Activated CD8-positive, alpha-beta T cell treated with anti-CD3 and anti-CD28 coated beads, Interleukin-2, amount 10 ng/mL, durations not matched to agents 7 days and 5 days (primary cell): ENCODE results near the gene TJP2. TPM values are rescaled to one million over a fixed set of nuclear protein-coding genes. Genes with fewer than 3 reads are reported as not detected.

Experiments used
- ATAC-seq: fragments of 150-1000 bp; cut with Tn5 transposase; one replicate; pipeline ENCODE4 v1.10.0; 2021; ENCODE audit warnings: moderate library complexity
- CTCF ChIA-PET: fragments of 350-600 bp; sonication (Branson Sonifier 250); formaldehyde crosslinking; loops from one replicate; lab custom pipeline; 2021; ENCODE audit warnings: antibody characterized with exemption; lab: Charles Lee
- POLR2A ChIA-PET: fragments of 350-600 bp; sonication (Branson Sonifier 250); formaldehyde crosslinking; loops from one replicate; lab custom pipeline; 2021; ENCODE audit warnings: antibody characterized with exemption; lab: Charles Lee
- DNase-seq: peaks from one replicate; pipeline ENCODE4 v3.0.0-alpha.2; 2020
- H3K27ac Mint-ChIP-seq: one replicate; pipeline ENCODE4 v1.8.0; 2021; ENCODE audit warnings: mild to moderate bottlenecking, mixed read lengths
- H3K27me3 Mint-ChIP-seq: one replicate; pipeline ENCODE4 v1.8.0; 2021; ENCODE audit warnings: low read depth, mixed read lengths
- H3K36me3 Mint-ChIP-seq: one replicate; pipeline ENCODE4 v1.8.0; 2021; ENCODE audit warnings: low read depth, mixed read lengths
- H3K4me1 Mint-ChIP-seq: one replicate; pipeline ENCODE4 v1.8.0; 2021; ENCODE audit warnings: low read depth, mixed read lengths
- H3K4me3 Mint-ChIP-seq: one replicate; pipeline ENCODE4 v1.8.0; 2021; ENCODE audit warnings: mild to moderate bottlenecking, mixed read lengths
- H3K9me3 Mint-ChIP-seq: one replicate; pipeline ENCODE4 v1.8.0; 2022; ENCODE audit warnings: mixed read lengths; ENCODE audit not compliant: insufficient read depth
- total RNA-seq, 2 experiments: library from RNA; stranded (reverse); gene quantifications; one replicate each; pipeline ENCODE4 v1.2.3, GENCODE V29; 2021

TJP2 gene
- total RNA-seq, 2 experiments from 2014 or later = 6.2 to 7.0 TPM

GRCh38 chr9:69193685-69194032 lies 19.6 kb downstream of the TJP2 start:
- Mint-ChIP-seq H3K36me3 (no peaks in the 10 kb centered on the region), H3K27ac (no peak overlapping the region), H3K4me1 (peaks cover 7% of the 10 kb centered on the region), H3K27me3 (peaks cover 6% of the 10 kb centered on the region), H3K9me3 (no peaks in the 10 kb centered on the region), H3K4me3 (no peak overlapping the region)
- ChIA-PET CTCF (interaction anchor here (0.7 to 7.0 kb wide), 29 partner anchors 8 to 776 kb away, joined by 3 to 160 read pairs (median 5); partner anchors contain the start of gene FXN), POLR2A (no interaction called here)
- no peak for DNase-seq
- no peak for ATAC-seq

GRCh38 chr9:69194702-69195418 lies 20.8 kb downstream of the TJP2 start:
- DNase-seq = no peak
- H3K4me3 Mint-ChIP-seq = no peak overlapping the region
- CTCF ChIA-PET = interaction anchor here (0.9 to 7.0 kb wide), 6 partner anchors 15 to 159 kb away, joined by 3 to 160 read pairs (median 4); partner anchors contain the start of gene FXN
- no peak for ATAC-seq
- no peaks in the 10 kb centered on the region for H3K36me3 Mint-ChIP-seq
- no peak overlapping the region for H3K27ac Mint-ChIP-seq
- no peaks in the 10 kb centered on the region for H3K9me3 Mint-ChIP-seq
- peaks cover 11% of the 10 kb centered on the region for H3K4me1 Mint-ChIP-seq
- no peaks in the 10 kb centered on the region for H3K27me3 Mint-ChIP-seq
- POLR2A ChIA-PET = no interaction called here

- no peaks in the 10 kb centered on the region for H3K36me3 Mint-ChIP-seq
- H3K9me3 Mint-ChIP-seq = no peaks in the 10 kb centered on the region
- H3K27me3 Mint-ChIP-seq = no peaks in the 10 kb centered on the region
- H3K4me1 Mint-ChIP-seq = peaks cover 15% of the 10 kb centered on the region
- no peak overlapping the region for H3K4me3 Mint-ChIP-seq
- no peak overlapping the region for H3K27ac Mint-ChIP-seq
- ATAC-seq (no peak), DNase-seq (no peak)
- CTCF ChIA-PET = interaction anchor here (0.9 to 7.0 kb wide), 6 partner anchors 15 to 160 kb away, joined by 3 to 160 read pairs (median 4); partner anchors contain the start of gene FXN
- POLR2A ChIA-PET = no interaction called here
Measured at GRCh38 chr9:69195668-69196067, 21.6 kb downstream of the TJP2 start.

- DNase-seq (no peak), ATAC-seq (no peak)
- Mint-ChIP-seq H3K27ac (no peak overlapping the region), H3K4me1 (peaks cover 8% of the 10 kb centered on the region), H3K9me3 (no peaks in the 10 kb centered on the region), H3K27me3 (no peaks in the 10 kb centered on the region), H3K36me3 (no peaks in the 10 kb centered on the region), H3K4me3 (no peak overlapping the region)
- CTCF ChIA-PET = interaction anchor here (1.1 kb wide), 1 partner anchor 40 kb away, joined by 3 read pairs; no protein-coding TSS in a partner anchor
- POLR2A ChIA-PET = no interaction called here
Measured at GRCh38 chr9:69197687-69198086, 23.6 kb downstream of the TJP2 start.

GRCh38 chr9:69198521-69199220 lies 24.6 kb downstream of the TJP2 start:
- no peak overlapping the region for H3K4me3 Mint-ChIP-seq
- ATAC-seq (no peak), DNase-seq (no peak)
- H3K9me3 Mint-ChIP-seq = no peaks in the 10 kb centered on the region
- no peaks in the 10 kb centered on the region for H3K27me3 Mint-ChIP-seq
- H3K27ac Mint-ChIP-seq = no peak overlapping the region
- H3K36me3 Mint-ChIP-seq = no peaks in the 10 kb centered on the region
- CTCF ChIA-PET = no interaction called here
- POLR2A ChIA-PET = no interaction called here
- H3K4me1 Mint-ChIP-seq = peaks cover 8% of the 10 kb centered on the region

DNA sequence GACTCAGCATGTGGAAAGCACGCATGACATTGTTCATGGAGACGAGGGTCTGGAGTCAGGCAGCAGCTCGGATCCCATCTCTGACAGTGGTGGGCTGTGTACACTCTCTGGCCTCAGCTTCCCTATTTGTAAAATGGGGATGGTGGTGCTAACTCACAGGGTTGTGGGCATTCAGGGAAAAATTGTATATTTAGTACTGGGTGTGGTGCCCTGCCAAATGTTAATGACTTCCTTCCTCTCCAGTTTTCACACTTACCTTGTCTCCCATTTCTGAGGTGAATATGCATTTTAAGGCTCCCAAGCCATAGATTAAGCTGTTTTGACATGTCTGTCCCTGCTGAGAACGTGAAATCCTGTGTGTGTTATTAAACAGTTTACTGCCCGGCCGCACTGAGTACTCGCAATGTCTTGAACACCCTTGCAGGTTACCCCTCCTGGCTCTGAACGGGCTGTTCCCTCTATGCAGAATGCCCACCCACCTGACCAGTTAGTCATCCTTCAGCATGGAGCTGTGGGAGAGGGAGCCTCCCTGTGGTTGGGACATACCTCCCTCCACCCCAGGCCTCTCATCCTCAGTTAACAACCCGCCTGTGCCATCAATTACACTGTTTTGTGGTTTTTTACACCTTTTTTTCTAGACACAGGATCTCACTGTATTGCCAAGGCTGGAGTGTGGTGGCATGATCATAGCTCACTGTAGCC lies 25.8 kb downstream of the TJP2 start:
- H3K4me3 Mint-ChIP-seq = no peak overlapping the region
- H3K4me1 Mint-ChIP-seq = peaks cover 8% of the 10 kb centered on the region
- ChIA-PET POLR2A (no interaction called here), CTCF (interaction anchor here (1.0 kb wide), 1 partner anchor 145 kb away, joined by 3 read pairs; no protein-coding TSS in a partner anchor)
- no peaks in the 10 kb centered on the region for H3K9me3 Mint-ChIP-seq
- no peaks in the 10 kb centered on the region for H3K27me3 Mint-ChIP-seq
- ATAC-seq (no peak), DNase-seq (no peak)
- H3K27ac Mint-ChIP-seq = no peak overlapping the region
- H3K36me3 Mint-ChIP-seq = no peaks in the 10 kb centered on the region

DNA sequence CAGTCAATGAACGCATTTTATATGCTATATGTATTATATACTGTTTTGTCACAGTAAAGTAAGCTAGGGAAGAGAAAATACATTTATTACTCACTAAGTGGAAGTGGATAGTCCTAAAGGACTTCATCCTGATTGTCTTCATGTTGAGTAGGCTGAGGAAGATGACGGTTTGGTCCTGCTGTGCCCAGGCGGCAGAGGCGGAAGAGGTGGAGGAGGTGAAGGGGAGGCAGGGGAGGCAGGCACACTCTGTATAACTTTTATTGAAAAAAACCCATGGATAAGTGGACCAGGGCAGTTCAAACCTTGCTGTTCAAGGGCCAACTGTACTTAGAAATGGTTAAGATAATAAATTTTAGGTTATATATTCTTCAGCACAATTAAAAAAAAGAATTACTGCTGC lies 28.5 kb downstream of the TJP2 start:
- Mint-ChIP-seq H3K9me3 (no peaks in the 10 kb centered on the region), H3K27ac (no peak overlapping the region), H3K4me1 (peaks cover 8% of the 10 kb centered on the region), H3K36me3 (no peaks in the 10 kb centered on the region), H3K27me3 (no peaks in the 10 kb centered on the region), H3K4me3 (no peak overlapping the region)
- no peak for ATAC-seq
- ChIA-PET CTCF (interaction anchor here (0.9 to 1.1 kb wide), 2 partner anchors 9 to 21 kb away, joined by 3 to 6 read pairs; no protein-coding TSS in a partner anchor), POLR2A (no interaction called here)
- no peak for DNase-seq

DNA sequence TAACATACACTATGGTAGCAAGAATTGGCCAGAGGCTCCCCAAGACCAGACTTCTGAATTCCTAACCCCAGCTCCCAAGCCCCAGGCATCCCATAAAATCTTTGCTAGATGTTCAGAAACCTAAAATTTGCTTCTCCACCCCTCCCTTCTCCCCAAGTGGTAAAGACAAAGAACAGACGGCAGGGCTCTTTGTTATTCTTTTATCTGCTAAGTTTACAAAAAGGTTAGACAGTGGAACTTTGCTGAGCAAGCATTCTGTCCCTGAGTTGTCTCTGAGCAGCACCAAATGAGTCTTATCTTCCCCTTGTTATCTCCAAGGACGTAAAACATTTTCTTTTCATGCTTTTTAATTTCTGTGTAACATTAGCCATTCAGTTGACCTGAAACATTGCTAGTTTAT lies 30.2 kb downstream of the TJP2 start:
- H3K36me3 Mint-ChIP-seq = no peaks in the 10 kb centered on the region
- CTCF ChIA-PET = interaction anchor here (2.5 kb wide), 1 partner anchor 11 kb away, joined by 9 read pairs; no protein-coding TSS in a partner anchor
- no peaks in the 10 kb centered on the region for H3K9me3 Mint-ChIP-seq
- ATAC-seq (no peak), DNase-seq (no peak)
- POLR2A ChIA-PET = no interaction called here
- H3K27ac Mint-ChIP-seq = no peak overlapping the region
- peaks cover 8% of the 10 kb centered on the region for H3K4me1 Mint-ChIP-seq
- H3K27me3 Mint-ChIP-seq = no peaks in the 10 kb centered on the region
- H3K4me3 Mint-ChIP-seq = no peak overlapping the region

- ChIA-PET CTCF (interaction anchor here (0.7 to 2.5 kb wide), 2 partner anchors 9 to 12 kb away, joined by 3 to 9 read pairs; no protein-coding TSS in a partner anchor), POLR2A (no interaction called here)
- ATAC-seq (no peak), DNase-seq (no peak)
- no peak overlapping the region for H3K4me3 Mint-ChIP-seq
- H3K27me3 Mint-ChIP-seq = no peaks in the 10 kb centered on the region
- peaks cover 5% of the 10 kb centered on the region for H3K4me1 Mint-ChIP-seq
- no peaks in the 10 kb centered on the region for H3K36me3 Mint-ChIP-seq
- H3K27ac Mint-ChIP-seq = no peak overlapping the region
- H3K9me3 Mint-ChIP-seq = no peaks in the 10 kb centered on the region
Measured at GRCh38 chr9:69204849-69205248, 30.8 kb downstream of the TJP2 start.

GRCh38 chr9:69206047-69206446 lies 32.0 kb downstream of the TJP2 start:
- ATAC-seq (no peak), DNase-seq (no peak)
- H3K9me3 Mint-ChIP-seq = no peaks in the 10 kb centered on the region
- no peak overlapping the region for H3K27ac Mint-ChIP-seq
- H3K4me1 Mint-ChIP-seq = no peaks in the 10 kb centered on the region
- ChIA-PET CTCF (interaction anchor here (2.5 kb wide), 1 partner anchor 13 kb away, joined by 9 read pairs; no protein-coding TSS in a partner anchor), POLR2A (no interaction called here)
- H3K27me3 Mint-ChIP-seq = no peaks in the 10 kb centered on the region
- no peak overlapping the region for H3K4me3 Mint-ChIP-seq
- no peaks in the 10 kb centered on the region for H3K36me3 Mint-ChIP-seq

GRCh38 chr9:69207503-69207902 lies 33.4 kb downstream of the TJP2 start:
- DNase-seq (no peak), ATAC-seq (no peak)
- H3K36me3 Mint-ChIP-seq = no peaks in the 10 kb centered on the region
- POLR2A ChIA-PET = no interaction called here
- CTCF ChIA-PET = no interaction called here
- no peaks in the 10 kb centered on the region for H3K4me1 Mint-ChIP-seq
- H3K27ac Mint-ChIP-seq = no peak overlapping the region
- H3K9me3 Mint-ChIP-seq = no peaks in the 10 kb centered on the region
- no peaks in the 10 kb centered on the region for H3K27me3 Mint-ChIP-seq
- H3K4me3 Mint-ChIP-seq = no peak overlapping the region
